SK-N-SH treated with all-trans-retinoic acid at 6 μM for 48 hours (cell line): ENCODE measurements around the gene PACS1.

Experiments
- ATAC-seq: fragments of 200-7000 bp; cut with Tn5 transposase; 3 replicates; pipeline ENCODE4 v1.9.1; 2020; ENCODE audit warnings: mild to moderate bottlenecking, moderate library complexity
- ARNTL ChIP-seq: fragments of 450-650 bp; formaldehyde crosslinking; IDR thresholded peaks from 2 replicates; pipeline ENCODE4 v1.5.0; 2020; ENCODE audit warnings: low read depth, mild to moderate bottlenecking, moderate library complexity, borderline replicate concordance
- CREB5 ChIP-seq: fragments of 250-450 bp; sonication (Bioruptor Pico); IDR thresholded peaks from 2 replicates; pipeline ENCODE4 v1.5.1; 2020; ENCODE audit warnings: low read depth, mild to moderate bottlenecking, moderate library complexity
- CSDC2 ChIP-seq: fragments of 250-450 bp; sonication (Bioruptor Pico); IDR thresholded peaks from 2 replicates; pipeline ENCODE4 v1.5.0; 2020; ENCODE audit warnings: mild to moderate bottlenecking, moderate library complexity
- CSRNP3 ChIP-seq: fragments of 250-450 bp; sonication (Bioruptor Pico); IDR thresholded peaks from 2 replicates; pipeline ENCODE4 v1.5.1; 2021; ENCODE audit warnings: mild to moderate bottlenecking, moderate library complexity
- ESRRG ChIP-seq: fragments of 250-450 bp; sonication (Bioruptor Pico); IDR thresholded peaks from 2 replicates; pipeline ENCODE4 v1.6.1; 2021; ENCODE audit warnings: mild to moderate bottlenecking
- GLIS3 ChIP-seq: fragments of 250-450 bp; sonication (Bioruptor Pico); IDR thresholded peaks from 2 replicates; pipeline ENCODE4 v1.5.0; 2020; ENCODE audit warnings: mild to moderate bottlenecking, moderate library complexity
- ISL1 ChIP-seq: fragments of 250-450 bp; sonication (Bioruptor Pico); IDR thresholded peaks from 2 replicates; pipeline ENCODE4 v2.1.2; 2022; ENCODE audit warnings: mild to moderate bottlenecking, moderate library complexity
- OSR1 ChIP-seq: fragments of 250-450 bp; sonication (Bioruptor Pico); IDR thresholded peaks from 2 replicates; pipeline ENCODE4 v1.8.0; 2022; ENCODE audit warnings: moderate library complexity, mild to moderate bottlenecking, inconsistent platforms
- POU6F1 ChIP-seq: fragments of 250-450 bp; sonication (Bioruptor Pico); IDR thresholded peaks from 2 replicates; pipeline ENCODE4 v1.8.0; 2021; ENCODE audit warnings: low read depth, mild to moderate bottlenecking, moderate library complexity, borderline replicate concordance
- PPARA ChIP-seq: fragments of 250-450 bp; sonication (Bioruptor Pico); IDR thresholded peaks from 2 replicates; pipeline ENCODE4 v1.5.0; 2020; ENCODE audit warnings: mild to moderate bottlenecking, borderline replicate concordance
- RARB ChIP-seq: fragments of 250-450 bp; sonication (Bioruptor Pico); IDR thresholded peaks from 2 replicates; pipeline ENCODE4 v1.8.0; 2021; ENCODE audit warnings: mild to moderate bottlenecking, moderate library complexity
- TCF4 ChIP-seq: fragments of 250-450 bp; sonication (Bioruptor Pico); IDR thresholded peaks from 2 replicates; pipeline ENCODE4 v1.8.0; 2021; ENCODE audit warnings: mild to moderate bottlenecking, moderate library complexity, borderline replicate concordance
- TSHZ2 ChIP-seq: fragments of 250-450 bp; sonication (Bioruptor Pico); IDR thresholded peaks from 2 replicates; pipeline ENCODE4 v1.5.0; 2020; ENCODE audit warnings: mild to moderate bottlenecking, moderate library complexity
- ZC3H10 ChIP-seq: fragments of 250-450 bp; sonication (Bioruptor Pico); IDR thresholded peaks from 2 replicates; pipeline ENCODE4 v1.5.1; 2021; ENCODE audit warnings: mild to moderate bottlenecking, moderate library complexity
- ZFP3 ChIP-seq: fragments of 250-450 bp; sonication (Bioruptor Pico); IDR thresholded peaks from 2 replicates; pipeline ENCODE4 v1.5.0; 2020; ENCODE audit warnings: mild to moderate bottlenecking, moderate library complexity
- ZFP30 ChIP-seq: fragments of 450-650 bp; formaldehyde crosslinking; IDR thresholded peaks from 2 replicates; pipeline ENCODE4 v1.5.0; 2022; ENCODE audit warnings: mild to moderate bottlenecking, moderate library complexity
- ZNF565 ChIP-seq: fragments of 450-650 bp; formaldehyde crosslinking; conservative IDR thresholded peaks from 2 replicates; pipeline ENCODE4 v1.5.0; 2020; ENCODE audit warnings: low read depth, mild to moderate bottlenecking, moderate library complexity
- ZNF70 ChIP-seq: fragments of 450-650 bp; formaldehyde crosslinking; IDR thresholded peaks from 2 replicates; pipeline ENCODE4 v1.5.0; 2020; ENCODE audit warnings: mild to moderate bottlenecking, moderate library complexity
- ZNF8 ChIP-seq: fragments of 450-650 bp; formaldehyde crosslinking; IDR thresholded peaks from 2 replicates; pipeline ENCODE4 v1.5.0; 2020; ENCODE audit warnings: mild to moderate bottlenecking, moderate library complexity

Gene PACS1

GRCh38 chr11:66289548-66290329 lies 219.7 kb downstream of the PACS1 start:
- TF ChIP-seq ZFP3 (CRISPR knock-in tag) = peak; percentile 39; the same call in 1 of the 2 replicates
- no peak for TF ChIP-seq PPARA (CRISPR knock-in tag)
- no peak for TF ChIP-seq ZFP30 (CRISPR knock-in tag)
- peak; percentile 88 for TF ChIP-seq CSDC2 (CRISPR knock-in tag)
- TF ChIP-seq POU6F1 (CRISPR knock-in tag) = no peak
- TF ChIP-seq ARNTL = no peak
- no peak for TF ChIP-seq GLIS3 (CRISPR knock-in tag)
- TF ChIP-seq CSRNP3 (CRISPR knock-in tag) = no peak
- TF ChIP-seq ISL1 = no peak
- TF ChIP-seq ZNF565 = no peak
- 0 out of 2 replicates have a peak, but pooled peaks have one; percentile 36 for TF ChIP-seq TSHZ2 (CRISPR knock-in tag)
- no peak for TF ChIP-seq OSR1
- TF ChIP-seq ZC3H10 = no peak
- TF ChIP-seq CREB5 (CRISPR knock-in tag) = no peak
- TF ChIP-seq, all 23 proteins: peak for 3
- peak; percentile 60 for ATAC-seq

- TF ChIP-seq ZNF8 (CRISPR knock-in tag) = no peak
- no peak for TF ChIP-seq ZFP30 (CRISPR knock-in tag)
- no peak for TF ChIP-seq ZNF565
- TF ChIP-seq TCF4 (CRISPR knock-in tag) = no peak
- TF ChIP-seq ARNTL = no peak
- no peak for TF ChIP-seq CSRNP3 (CRISPR knock-in tag)
- TF ChIP-seq ZFP3 (CRISPR knock-in tag) = no peak
- no peak for TF ChIP-seq ESRRG (CRISPR knock-in tag)
- TF ChIP-seq ISL1 = no peak
- TF ChIP-seq OSR1 = no peak
- TF ChIP-seq RARB (CRISPR knock-in tag) = no peak
- TF ChIP-seq ZNF70 (CRISPR knock-in tag) = no peak
- no peak for TF ChIP-seq TSHZ2 (CRISPR knock-in tag)
- TF ChIP-seq CREB5 (CRISPR knock-in tag) = no peak
- TF ChIP-seq ZC3H10 = no peak
- TF ChIP-seq CSDC2 (CRISPR knock-in tag) = no peak
- no peak for ATAC-seq
Measured at GRCh38 chr11:66290330-66290621, 220.2 kb downstream of the PACS1 start.
